Measurements from ENCODE around the gene TMEM135. TPM values are rescaled to one million over a fixed set of nuclear protein-coding genes. Genes with fewer than 3 reads are reported as not detected.

The TMEM135 gene
- total RNA-seq, 1 experiment from 2014 or later, result 11.0 TPM

Other genes starting within 250 kb of the TMEM135 start
- 47.9 and 67.9 TPM in 2 replicates for gene PRSS23, start 237.4 kb upstream of the TMEM135 start, total RNA-seq (2014; rRNA removed; shearing (Covaris generic); ENCODE audit: low replicate concordance)
- gene FZD4, start 82.5 kb upstream of the TMEM135 start, total RNA-seq (2014; rRNA removed; shearing (Covaris generic); ENCODE audit: low replicate concordance), result 0.17 and 0.81 TPM in 2 replicates

All from Caki2 (cell line).